ENCODE measurements around the gene SLC26A2. TPM values are rescaled to one million over a fixed set of nuclear protein-coding genes. Genes with fewer than 3 reads are reported as not detected.

SLC26A2 gene
- total RNA-seq, 2 experiments from 2014 or later, result 2.1 to 2.8 TPM

DNA sequence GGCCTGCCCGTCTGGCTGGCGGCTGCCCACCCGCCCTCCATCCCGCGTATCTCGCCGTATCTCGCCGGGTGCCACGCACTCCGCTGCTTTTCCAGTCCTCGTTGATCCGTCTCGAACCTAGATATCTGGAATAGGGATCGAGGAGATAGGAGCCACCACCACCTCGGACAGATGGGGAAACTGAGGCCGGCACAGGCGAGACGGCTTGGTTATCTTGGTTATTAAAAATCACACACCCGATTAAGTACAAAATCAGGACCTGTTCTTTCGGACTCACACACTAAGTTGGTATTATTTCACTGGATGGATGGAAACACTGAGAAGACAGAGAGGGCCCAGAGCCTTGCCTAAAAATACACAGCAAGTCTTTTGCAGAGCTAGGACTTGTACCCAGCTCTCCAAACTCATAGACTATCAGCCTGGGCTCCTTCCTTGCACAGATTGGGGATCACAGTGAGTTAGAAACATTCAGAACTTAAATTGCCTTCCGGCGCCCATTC lies 678 bp downstream of the SLC26A2 start:
- Histone ChIP-seq H3K79me2 (ENCODE audit: insufficient read depth, low read depth, low read length) (no peaks in the 10 kb centered on the region), H3K4me1 (ENCODE audit: insufficient read depth, low read length, poor library complexity, severe bottlenecking) (peaks cover 9% of the 10 kb centered on the region), H2AFZ (ENCODE audit: low read length) (peak overlapping the region; percentile 89; the same call in 1 of the 2 replicates), H3K36me3 (ENCODE audit: insufficient read depth, low read length) (no peaks in the 10 kb centered on the region), H3K9me3 (ENCODE audit: low read length) (no peaks in the 10 kb centered on the region), H3K9me2 (ENCODE audit: insufficient read depth, low read length) (no peaks in the 10 kb centered on the region), H3K4me3 (ENCODE audit: low read depth, low read length, poor library complexity, severe bottlenecking) (peak overlapping the region; percentile 72), H3K27ac (ENCODE audit: low read depth, low read length, poor library complexity, severe bottlenecking) (no peak overlapping the region), H3K4me2 (ENCODE audit: low read length) (peak overlapping the region; percentile 87), H4K20me1 (ENCODE audit: insufficient read depth, low read length) (no peaks in the 10 kb centered on the region)
- no peak for DNase-seq (ENCODE audit: low spot score)
- intact Hi-C loops (cut with micrococcal nuclease; ENCODE audit: unreplicated experiment), result loop anchor here (2.0 to 10.0 kb wide), 3 partner anchors 40 to 126 kb away; partner anchors contain the start of genes HMGXB3 and TIGD6
- POLR2A ChIA-PET, result interaction anchor here (0.6 to 1.7 kb wide), 4 partner anchors 12 to 608 kb away, joined by 3 to 4 read pairs (median 4); no protein-coding TSS in a partner anchor
- BruUV-seq (replicated peaks), result no TSS peak
- CTCF ChIA-PET (ENCODE audit: unreplicated experiment), result interaction anchor here (1.2 kb wide), 1 partner anchor 11 kb away, joined by 3 read pairs; no protein-coding TSS in a partner anchor
- TF ChIP-seq EZH2phosphoT487 (IDR thresholded peaks at IDR 0.05; ENCODE audit: borderline replicate concordance, low read depth, low read length), result no peak
- TF ChIP-seq, protein P1, sequence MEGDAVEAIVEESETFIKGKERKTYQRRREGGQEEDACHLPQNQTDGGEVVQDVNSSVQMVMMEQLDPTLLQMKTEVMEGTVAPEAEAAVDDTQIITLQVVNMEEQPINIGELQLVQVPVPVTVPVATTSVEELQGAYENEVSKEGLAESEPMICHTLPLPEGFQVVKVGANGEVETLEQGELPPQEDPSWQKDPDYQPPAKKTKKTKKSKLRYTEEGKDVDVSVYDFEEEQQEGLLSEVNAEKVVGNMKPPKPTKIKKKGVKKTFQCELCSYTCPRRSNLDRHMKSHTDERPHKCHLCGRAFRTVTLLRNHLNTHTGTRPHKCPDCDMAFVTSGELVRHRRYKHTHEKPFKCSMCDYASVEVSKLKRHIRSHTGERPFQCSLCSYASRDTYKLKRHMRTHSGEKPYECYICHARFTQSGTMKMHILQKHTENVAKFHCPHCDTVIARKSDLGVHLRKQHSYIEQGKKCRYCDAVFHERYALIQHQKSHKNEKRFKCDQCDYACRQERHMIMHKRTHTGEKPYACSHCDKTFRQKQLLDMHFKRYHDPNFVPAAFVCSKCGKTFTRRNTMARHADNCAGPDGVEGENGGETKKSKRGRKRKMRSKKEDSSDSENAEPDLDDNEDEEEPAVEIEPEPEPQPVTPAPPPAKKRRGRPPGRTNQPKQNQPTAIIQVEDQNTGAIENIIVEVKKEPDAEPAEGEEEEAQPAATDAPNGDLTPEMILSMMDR (conservative IDR thresholded peaks at IDR 0.05; ENCODE audit: low read length), result no peak

DNA sequence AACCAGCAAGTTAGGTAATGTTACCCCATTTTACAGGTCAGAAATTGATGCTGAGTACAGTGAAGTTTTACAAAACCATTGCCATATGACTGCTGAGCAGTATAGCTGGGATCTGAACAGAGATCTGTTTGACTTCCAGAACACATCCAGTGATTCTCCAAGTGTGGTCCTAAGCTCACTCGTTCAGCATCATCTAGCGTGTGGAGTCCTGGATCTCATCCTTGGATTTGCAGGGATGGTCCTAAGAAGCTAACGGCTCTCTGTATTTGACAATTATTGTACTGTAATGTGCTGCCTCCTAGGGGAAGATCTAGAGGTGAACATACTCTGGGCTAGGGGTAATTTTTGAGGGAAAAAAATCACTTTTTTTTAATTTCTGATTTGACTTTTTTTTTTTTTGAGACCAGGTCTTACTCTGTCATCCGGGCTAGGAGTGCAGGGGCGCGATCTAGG lies 1.4 kb downstream of the SLC26A2 start:
- H3K9me3 ChIP-seq (ENCODE audit: low read length), result no peaks in the 10 kb centered on the region
- H3K36me3 ChIP-seq (ENCODE audit: insufficient read depth, low read length), result no peaks in the 10 kb centered on the region
- TF ChIP-seq EZH2phosphoT487 (IDR thresholded peaks at IDR 0.05; ENCODE audit: borderline replicate concordance, low read depth, low read length), result no peak
- TF ChIP-seq, protein P1 (conservative IDR thresholded peaks at IDR 0.05; ENCODE audit: low read length), result peak; percentile 75
- no peaks in the 10 kb centered on the region for H3K9me2 ChIP-seq (ENCODE audit: insufficient read depth, low read length)
- H3K27ac ChIP-seq (ENCODE audit: low read depth, low read length, poor library complexity, severe bottlenecking), result no peak overlapping the region
- CTCF ChIA-PET (ENCODE audit: unreplicated experiment), result interaction anchor here (1.0 to 1.2 kb wide), 2 partner anchors 10 to 34 kb away, joined by 3 read pairs; no protein-coding TSS in a partner anchor
- H3K4me3 ChIP-seq (ENCODE audit: low read depth, low read length, poor library complexity, severe bottlenecking), result no peak overlapping the region
- H3K4me1 ChIP-seq (ENCODE audit: insufficient read depth, low read length, poor library complexity, severe bottlenecking), result peaks cover 9% of the 10 kb centered on the region
- BruUV-seq (replicated peaks), result no TSS peak
- DNase-seq (ENCODE audit: low spot score), result peak; percentile 11
- H2AFZ ChIP-seq (ENCODE audit: low read length), result no peak overlapping the region
- intact Hi-C loops (cut with micrococcal nuclease; ENCODE audit: unreplicated experiment), result loop anchor here (2.0 to 10.0 kb wide), 3 partner anchors 39 to 127 kb away; partner anchors contain the start of genes HMGXB3 and TIGD6
- H3K79me2 ChIP-seq (ENCODE audit: insufficient read depth, low read depth, low read length), result no peaks in the 10 kb centered on the region
- POLR2A ChIA-PET, result interaction anchor here (0.6 to 0.9 kb wide), 7 partner anchors 28 to 758 kb away, joined by 3 to 4 read pairs (median 3); no protein-coding TSS in a partner anchor
- H3K4me2 ChIP-seq (ENCODE audit: low read length), result no peak overlapping the region
- no peaks in the 10 kb centered on the region for H4K20me1 ChIP-seq (ENCODE audit: insufficient read depth, low read length)
